Gastrocnemius medialis (tissue), 4 donors: ENCODE data around the gene NFASC. TPM values are rescaled to one million over a fixed set of nuclear protein-coding genes. Genes with fewer than 3 reads are reported as not detected.

Source experiments
- ATAC-seq, 2 donors: fragments of 150-250 bp; one replicate each; pipeline ENCODE4 v1.9.1; 2016
- DNase-seq, 2 donors: peaks; one replicate each; pipeline ENCODE4 v3.0.0-alpha.2; 2019
- H3K27ac ChIP-seq, 4 donors: fragments of 200-600 bp; sonication (generic); 1 replicate in 1 of 4; 2 replicates in 3 of 4; pipeline ENCODE4 v1.5.1; 2016 to 2018; ENCODE audit warnings: mild to moderate bottlenecking in 2 of 4, moderate library complexity in 1 of 4
- H3K27me3 ChIP-seq, 3 donors: fragments of 200-600 bp; sonication (generic) in 2 of 3; 1 replicate in 1 of 3; 2 replicates in 2 of 3; pipeline versions ENCODE4 v1.5.1 to v1.6.0; 2016 to 2019; ENCODE audit warnings: mild to moderate bottlenecking in 1 of 3, moderate library complexity in 1 of 3
- H3K36me3 ChIP-seq, 2 donors: fragments of 200-600 bp; sonication (generic) in 1 of 2; one replicate each; pipeline ENCODE4 v1.5.1; 2017 to 2018
- H3K4me1 ChIP-seq, 2 donors: fragments of 200-600 bp; sonication (generic) in 1 of 2; one replicate each; pipeline ENCODE4 v1.5.1; 2016 to 2017; ENCODE audit warnings: mild to moderate bottlenecking in 2 of 2
- H3K4me3 ChIP-seq, 4 donors: fragments of 200-600 bp; sonication (generic) in 3 of 4; 1 replicate in 1 of 4; 2 replicates in 3 of 4; pipeline ENCODE4 v1.5.1; 2016 to 2019; ENCODE audit warnings: mild to moderate bottlenecking in 2 of 4
- H3K9me3 ChIP-seq, 3 donors: fragments of 200-600 bp; sonication (generic) in 2 of 3; 1 replicate in 1 of 3; 2 replicates in 2 of 3; pipeline ENCODE4 v1.5.1; 2016 to 2019
- CTCF ChIP-seq, 5 experiments: fragments of 450-650 bp in 3 of 5; fragments of 200-600 bp in 2 of 5; sonication (generic) in 2 of 5; IDR thresholded peaks in 4 of 5; conservative IDR thresholded peaks in 1 of 5; 1 replicate in 4 of 5; 2 replicates in 1 of 5; pipeline ENCODE4 v1.5.1; 2016 to 2019; ENCODE audit warnings: antibody characterized with exemption in 5 of 5, mild to moderate bottlenecking in 3 of 5, moderate library complexity in 3 of 5
- POLR2A ChIP-seq, 2 donors: fragments of 450-650 bp; IDR thresholded peaks; one replicate each; pipeline ENCODE4 v1.6.1; 2017; ENCODE audit warnings: antibody characterized with exemption in 2 of 2, mild to moderate bottlenecking in 2 of 2, moderate library complexity in 2 of 2
- in situ Hi-C, 4 donors: fragments of 200-750 bp; cut with MboI; loops; one replicate each; pipeline versions ENCODE4 v1.15.0 to v1.8.0; 2017; ENCODE audit warnings: low sequenced_read_pairs in 4 of 4
- intact Hi-C: fragments of 100-400 bp; cut with DNase I; formaldehyde crosslinking; loops from one replicate; pipeline ENCODE4 v1.15.1; 2023; ENCODE audit warnings: low total_unique reads
- total RNA-seq, 4 donors: library from RNA; depleted of rRNA; stranded (reverse); fragments of >200 nt; gene quantifications; one replicate each; pipeline versions ENCODE4 v1.1.0 to v1.2.3, GENCODE V29; 2016

The NFASC gene
- total RNA-seq, 4 donors from 2014 or later, result 0.75 to 4.7 (median 2.4) TPM

DNA sequence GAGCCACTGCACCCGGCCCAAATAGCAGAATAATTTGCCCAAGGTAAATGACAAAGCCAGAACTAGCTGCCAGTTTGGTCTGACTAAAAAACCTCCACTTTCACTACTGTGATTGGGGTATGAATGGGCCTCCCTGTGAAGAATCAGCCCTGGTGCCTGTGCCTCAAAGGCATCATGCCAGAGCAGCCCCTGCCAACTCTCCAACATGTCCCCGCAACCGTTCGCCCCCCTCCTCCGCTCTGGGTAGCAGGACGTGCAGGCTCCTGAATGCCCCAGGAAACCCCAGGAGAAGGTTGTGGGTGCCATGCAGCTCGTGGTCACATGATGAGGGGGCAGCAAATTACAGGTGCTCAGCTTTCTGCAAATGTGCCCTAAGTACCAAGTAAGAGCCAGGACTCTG, 157.7 kb downstream of the NFASC start:
- Histone ChIP-seq H3K27me3 (peaks cover 0 to 2% (median 0%) of the 10 kb centered on the region in 3 donors), H3K4me3 (no peak overlapping the region), H3K9me3 (no peaks in the 10 kb centered on the region), H3K4me1 (no peaks in the 10 kb centered on the region), H3K36me3 (no peaks in the 10 kb centered on the region), H3K27ac (no peak overlapping the region)
- intact Hi-C loops, result no loop called here
- DNase-seq (no peak), ATAC-seq (no peak)
- TF ChIP-seq CTCF (IDR thresholded peaks at IDR 0.05 in 4 of 5, conservative IDR thresholded peaks at IDR 0.05 in 1 of 5) (no peak), POLR2A (IDR thresholded peaks at IDR 0.05) (no peak)
- in situ Hi-C loops, result no loop called here

- no peaks in the 10 kb centered on the region for H3K4me1 ChIP-seq
- no peaks in the 10 kb centered on the region for H3K36me3 ChIP-seq
- in situ Hi-C loops, result no loop called here
- DNase-seq (no peak), ATAC-seq (no peak)
- H3K9me3 ChIP-seq, result no peaks in the 10 kb centered on the region
- H3K27me3 ChIP-seq, result peaks cover 0 to 2% (median 0%) of the 10 kb centered on the region in 3 donors
- intact Hi-C loops, result no loop called here
- H3K4me3 ChIP-seq, result no peak overlapping the region
- TF ChIP-seq POLR2A (IDR thresholded peaks at IDR 0.05) (no peak), CTCF (IDR thresholded peaks at IDR 0.05 in 4 of 5, conservative IDR thresholded peaks at IDR 0.05 in 1 of 5) (no peak)
- H3K27ac ChIP-seq, result no peak overlapping the region
Observed at GRCh38 chr1:205028924-205029323, 158.3 kb downstream of the NFASC start.

- in situ Hi-C loops, result no loop called here
- Histone ChIP-seq H3K36me3 (no peaks in the 10 kb centered on the region), H3K9me3 (no peaks in the 10 kb centered on the region)
Observed at GRCh38 chr1:205030241-205030640, 159.6 kb downstream of the NFASC start.

GRCh38 chr1:205030896-205031295, 160.2 kb downstream of the NFASC start:
- intact Hi-C loops, result no loop called here

More at GRCh38 chr1:205030241-205030640, 159.6 kb downstream of the NFASC start:
- ATAC-seq, result no peak
- Histone ChIP-seq H3K4me1 (no peaks in the 10 kb centered on the region), H3K27me3 (peaks cover 0 to 2% (median 0%) of the 10 kb centered on the region in 3 donors), H3K27ac (no peak overlapping the region), H3K4me3 (no peak overlapping the region)
- DNase-seq, result no peak
- intact Hi-C loops, result no loop called here
- no peak for TF ChIP-seq POLR2A (IDR thresholded peaks at IDR 0.05)
- no peak for TF ChIP-seq CTCF (IDR thresholded peaks at IDR 0.05 in 4 of 5, conservative IDR thresholded peaks at IDR 0.05 in 1 of 5)

More at GRCh38 chr1:205030896-205031295, 160.2 kb downstream of the NFASC start:
- Histone ChIP-seq H3K27me3 (peaks cover 0 to 2% (median 0%) of the 10 kb centered on the region in 3 donors), H3K36me3 (no peaks in the 10 kb centered on the region), H3K27ac (no peak overlapping the region), H3K4me1 (no peaks in the 10 kb centered on the region), H3K9me3 (no peaks in the 10 kb centered on the region), H3K4me3 (no peak overlapping the region)
- DNase-seq (no peak), ATAC-seq (no peak)
- in situ Hi-C loops, result no loop called here
- TF ChIP-seq CTCF (IDR thresholded peaks at IDR 0.05 in 4 of 5, conservative IDR thresholded peaks at IDR 0.05 in 1 of 5) (no peak), POLR2A (IDR thresholded peaks at IDR 0.05) (no peak)
